Spinal cord (tissue), 10 donors: ENCODE measurements around the gene ADARB2. TPM values are rescaled to one million over a fixed set of nuclear protein-coding genes. Genes with fewer than 3 reads are reported as not detected.

Source experiments
- DNase-seq, 6 donors: peaks; one replicate each; pipeline versions ENCODE4 v3.0.0 to v3.0.0-alpha.2; 2013 to 2015; ENCODE audit warnings: low spot score in 6 of 6, low read depth in 4 of 6
- H3K27ac ChIP-seq: one replicate; pipeline ENCODE4 v1.5.1; 2013; ENCODE audit warnings: low read depth, low read length, control low read depth
- H3K27me3 ChIP-seq: one replicate; pipeline ENCODE4 v1.6.1; 2013; ENCODE audit warnings: low read length; ENCODE audit not compliant: control insufficient read depth, insufficient read depth
- H3K36me3 ChIP-seq: one replicate; pipeline ENCODE4 v1.6.1; 2013; ENCODE audit warnings: low read length; ENCODE audit not compliant: control insufficient read depth, insufficient read depth
- H3K4me1 ChIP-seq: one replicate; pipeline ENCODE4 v1.6.1; 2013; ENCODE audit warnings: low read length; ENCODE audit not compliant: control insufficient read depth, insufficient read depth
- H3K4me3 ChIP-seq: one replicate; pipeline ENCODE4 v1.5.1; 2013; ENCODE audit warnings: low read depth, low read length, control low read depth
- H3K9me3 ChIP-seq: one replicate; pipeline ENCODE4 v1.6.1; 2013; ENCODE audit warnings: low read length; ENCODE audit not compliant: control insufficient read depth, insufficient read depth
- WGBS: methylation state at CpG from one replicate; pipeline ENCODE4 v1.1.5; 2013; ENCODE audit warnings: missing lambda C conversion rate; ENCODE audit not compliant: insufficient coverage; 5-methylcytosine and 5-hydroxymethylcytosine counted together
- polyA plus RNA-seq, 2 donors: library from polyadenylated mRNA; unstranded; fragments of 120-200 nt; gene quantifications; one replicate each; pipeline ENCODE4 v1.2.1, GENCODE V29; 2013; ENCODE audit not compliant: insufficient read length in 2 of 2
- total RNA-seq, 2 donors: library from RNA; depleted of rRNA in 1 of 2; stranded (reverse); fragments of 120-200 nt in 1 of 2; fragments of >200 nt in 1 of 2; gene quantifications; one replicate each; pipeline versions ENCODE4 v1.2.3 to v1.2.4, GENCODE V29; 2013 to 2014
- donor health status: healthy.

Gene ADARB2
- total and polyA plus RNA-seq, 4 donors = 4.1 to 11.2 (median 8.3) TPM

DNA sequence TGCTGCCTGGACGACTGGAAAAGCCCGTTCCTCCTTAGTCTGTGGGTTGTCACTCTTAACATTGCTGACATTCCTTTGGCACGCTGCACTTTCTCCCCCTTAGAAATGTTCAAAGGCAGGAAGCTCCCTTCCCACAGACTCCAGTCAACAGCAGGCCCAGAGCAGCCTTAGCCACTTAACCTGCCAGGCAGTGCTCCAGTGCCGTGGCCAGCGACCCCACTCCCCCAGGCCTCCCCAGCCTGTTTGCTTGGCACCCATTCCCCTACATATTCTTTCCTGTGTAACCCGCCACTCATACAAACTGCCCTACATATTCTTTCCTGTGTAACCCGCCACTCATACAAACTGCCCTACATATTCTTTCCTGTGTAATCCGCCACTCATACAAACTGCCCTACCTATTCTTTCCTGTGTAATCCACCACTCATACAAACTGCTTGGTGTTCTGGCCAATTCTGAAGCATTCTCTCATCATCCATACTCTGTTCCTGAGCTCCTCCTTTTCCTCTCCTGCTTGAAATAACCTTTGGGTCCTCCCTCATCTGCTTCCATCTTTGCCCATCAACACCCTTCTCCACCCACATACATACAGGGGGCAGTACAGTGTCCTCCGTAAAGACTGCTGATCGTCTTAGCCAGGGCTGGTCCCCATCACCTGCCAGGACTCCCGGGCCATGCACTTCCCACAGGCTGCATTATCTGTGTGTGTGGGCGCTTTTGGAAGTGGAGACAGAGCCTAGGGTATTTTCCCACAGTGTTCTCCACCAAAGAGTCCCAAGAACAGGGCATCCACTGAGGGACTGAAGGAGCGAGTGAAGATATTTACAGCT lies 57.3 kb downstream of the ADARB2 start:
- H3K4me1 ChIP-seq = peaks cover 12% of the 10 kb centered on the region
- H3K4me3 ChIP-seq = no peak overlapping the region
- no peaks in the 10 kb centered on the region for H3K9me3 ChIP-seq
- H3K36me3 ChIP-seq = peaks cover 3% of the 10 kb centered on the region
- H3K27me3 ChIP-seq = no peaks in the 10 kb centered on the region
- WGBS = 64% methylated on average over 8 of the region's 13 CpGs
- no peak for DNase-seq
- no peak overlapping the region for H3K27ac ChIP-seq

DNA sequence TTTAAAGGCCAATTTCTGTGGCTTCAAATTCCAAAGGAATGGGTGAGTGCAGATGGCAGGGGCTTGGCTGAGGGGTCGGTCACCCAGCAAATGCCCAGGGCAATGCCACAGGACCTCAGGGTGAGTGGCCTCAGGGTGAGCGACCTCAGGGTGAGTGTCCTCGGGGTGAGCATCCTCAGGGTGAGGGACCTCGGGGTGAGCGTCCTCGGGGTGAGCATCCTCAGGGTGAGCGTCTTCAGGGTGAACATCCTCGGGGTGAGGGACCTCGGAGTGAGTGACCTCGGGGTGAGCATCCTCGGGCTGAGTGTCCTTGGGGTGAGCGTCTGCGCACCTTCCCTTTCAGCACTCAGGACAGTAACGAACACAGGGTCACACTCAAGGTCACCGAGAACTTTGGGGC lies 59.2 kb downstream of the ADARB2 start:
- H3K4me1 ChIP-seq = peaks cover 12% of the 10 kb centered on the region
- no peak overlapping the region for H3K27ac ChIP-seq
- H3K4me3 ChIP-seq = no peak overlapping the region
- no peaks in the 10 kb centered on the region for H3K27me3 ChIP-seq
- 94% methylated on average over 15 of the region's 15 CpGs for WGBS
- no peak for DNase-seq
- no peaks in the 10 kb centered on the region for H3K9me3 ChIP-seq
- H3K36me3 ChIP-seq = peaks cover 3% of the 10 kb centered on the region

GRCh38 chr10:1677307-1677939 lies 59.9 kb downstream of the ADARB2 start:
- no peak for DNase-seq
- 78% methylated on average over 4 of the region's 6 CpGs for WGBS
- peaks cover 5% of the 10 kb centered on the region for H3K36me3 ChIP-seq

DNA sequence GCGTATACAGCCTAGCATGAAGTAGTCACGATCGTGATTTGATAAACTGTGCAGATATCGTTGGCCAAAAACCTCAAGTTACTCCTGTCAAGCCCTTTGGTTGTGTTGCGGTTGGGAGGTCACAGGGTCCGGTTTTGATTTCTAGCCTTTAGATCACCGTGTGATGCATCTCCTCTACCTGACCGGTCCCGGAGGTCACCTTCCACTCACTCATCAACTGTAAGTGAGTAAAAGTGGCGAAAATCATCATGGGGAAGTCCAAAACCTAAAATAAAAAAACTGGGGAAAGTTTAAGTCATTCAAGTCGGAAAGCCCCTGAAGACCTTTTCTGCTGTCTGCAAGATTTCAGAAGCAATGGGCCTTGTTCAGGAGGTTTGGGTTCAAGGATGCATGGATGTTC lies 62.8 kb downstream of the ADARB2 start:
- H3K4me1 ChIP-seq = peaks cover 8% of the 10 kb centered on the region
- no peak overlapping the region for H3K4me3 ChIP-seq
- 98% methylated on average over 6 of the region's 11 CpGs for WGBS
- no peaks in the 10 kb centered on the region for H3K27me3 ChIP-seq
- H3K9me3 ChIP-seq = no peaks in the 10 kb centered on the region
- DNase-seq = no peak
- peaks cover 9% of the 10 kb centered on the region for H3K36me3 ChIP-seq
- H3K27ac ChIP-seq = no peak overlapping the region

More at GRCh38 chr10:1677307-1677939, 59.9 kb downstream of the ADARB2 start:
- H3K4me3 ChIP-seq = no peak overlapping the region
- no peaks in the 10 kb centered on the region for H3K9me3 ChIP-seq
- H3K4me1 ChIP-seq = peaks cover 10% of the 10 kb centered on the region
- H3K27ac ChIP-seq = no peak overlapping the region
- H3K27me3 ChIP-seq = no peaks in the 10 kb centered on the region

- Histone ChIP-seq H3K4me1 (peaks cover 7% of the 10 kb centered on the region), H3K9me3 (no peaks in the 10 kb centered on the region), H3K36me3 (peaks cover 9% of the 10 kb centered on the region), H3K27me3 (no peaks in the 10 kb centered on the region), H3K4me3 (no peak overlapping the region), H3K27ac (no peak overlapping the region)
- no peak for DNase-seq
- WGBS = 79% methylated on average over 15 of the region's 21 CpGs
These were observed 63.6 kb downstream of the ADARB2 start for GRCh38 chr10:1673568-1674345.

DNA sequence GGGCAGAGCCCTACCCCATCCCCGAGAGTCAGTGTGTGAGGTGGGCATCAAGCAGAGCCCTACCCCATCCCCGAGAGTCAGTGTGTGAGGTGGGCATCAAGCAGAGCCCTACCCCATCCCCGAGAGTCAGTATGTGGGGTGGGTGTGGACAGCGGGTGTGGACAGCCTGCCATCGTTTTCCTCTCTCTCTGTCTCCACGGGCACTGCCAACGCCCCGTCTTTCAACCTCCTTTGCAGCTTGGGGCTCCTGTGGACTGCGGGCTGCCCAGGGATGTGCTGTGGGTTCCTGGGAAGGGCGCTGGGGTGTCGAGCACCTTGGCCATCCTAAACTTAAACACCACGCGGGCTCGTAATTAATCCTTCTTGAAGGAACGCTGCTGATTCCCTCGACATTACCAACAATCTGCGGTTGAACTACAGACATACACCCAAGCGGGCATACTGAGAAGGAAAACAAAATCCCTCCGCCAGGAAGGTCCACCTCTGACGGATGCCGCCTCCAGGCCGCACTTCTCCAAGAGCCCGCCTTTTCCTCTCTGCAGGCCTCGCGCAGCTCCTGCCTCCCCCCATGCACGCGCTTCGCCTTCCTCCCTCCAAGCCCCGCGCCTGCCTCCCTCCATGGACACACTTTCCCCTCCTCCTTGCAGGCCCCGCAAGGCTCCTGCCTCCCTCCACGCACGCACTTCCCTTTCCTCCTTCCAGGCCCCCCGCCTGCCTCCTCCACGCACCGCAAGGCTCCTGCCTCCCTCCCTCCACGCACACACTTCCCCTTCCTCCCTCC lies 65.1 kb downstream of the ADARB2 start:
- Histone ChIP-seq H3K27me3 (no peaks in the 10 kb centered on the region), H3K9me3 (no peaks in the 10 kb centered on the region), H3K27ac (no peak overlapping the region), H3K4me1 (peaks cover 5% of the 10 kb centered on the region), H3K4me3 (no peak overlapping the region), H3K36me3 (peaks cover 6% of the 10 kb centered on the region)
- DNase-seq = no peak
- 93% methylated on average over 28 of the region's 37 CpGs for WGBS

GRCh38 chr10:1671366-1672000 lies 65.8 kb downstream of the ADARB2 start:
- peaks cover 7% of the 10 kb centered on the region for H3K4me1 ChIP-seq
- H3K36me3 ChIP-seq = peaks cover 6% of the 10 kb centered on the region
- no peak overlapping the region for H3K4me3 ChIP-seq
- no peaks in the 10 kb centered on the region for H3K27me3 ChIP-seq
- H3K9me3 ChIP-seq = no peaks in the 10 kb centered on the region
- no peak for DNase-seq
- 94% methylated on average over 13 of the region's 20 CpGs for WGBS
- H3K27ac ChIP-seq = no peak overlapping the region

DNA sequence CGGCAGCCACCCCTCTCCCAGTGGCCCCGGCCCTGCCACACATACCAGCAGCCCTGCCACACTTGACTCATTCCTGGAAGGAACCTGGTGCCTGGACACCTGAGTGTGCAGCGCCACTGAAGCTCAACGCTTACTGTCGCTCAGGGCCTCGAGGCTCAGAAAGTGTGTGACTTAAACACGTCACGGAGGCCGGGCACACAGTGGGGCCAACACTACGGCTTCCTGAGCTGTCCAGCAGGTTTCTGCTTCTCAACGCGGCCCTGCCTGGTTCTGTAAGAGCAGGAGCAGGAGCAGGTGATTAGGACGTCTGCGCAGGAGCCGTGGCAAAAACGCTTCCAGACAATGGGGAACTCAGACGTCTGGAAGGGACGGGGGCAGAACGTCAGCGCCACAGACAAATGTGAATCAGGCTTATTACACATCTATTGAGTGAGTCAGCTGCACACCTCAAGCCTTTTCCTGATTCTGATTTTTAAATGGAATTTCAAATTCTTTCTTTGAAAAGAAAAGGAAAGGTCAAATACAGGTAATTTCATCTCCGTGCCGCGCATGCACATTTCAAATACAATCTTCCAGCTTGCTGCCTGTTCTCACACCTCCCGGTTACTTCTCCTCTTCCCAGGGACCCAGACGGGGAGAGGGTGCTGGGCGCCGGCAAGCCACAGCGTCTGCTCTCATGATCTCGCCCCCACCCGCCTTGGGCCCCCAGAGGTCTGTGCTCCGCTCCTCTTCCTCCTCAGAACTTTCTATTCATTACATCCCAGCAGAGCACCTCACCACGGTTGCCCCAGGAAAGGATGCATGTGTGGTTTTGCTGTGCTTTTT lies 66.6 kb downstream of the ADARB2 start:
- peaks cover 6% of the 10 kb centered on the region for H3K36me3 ChIP-seq
- no peaks in the 10 kb centered on the region for H3K27me3 ChIP-seq
- peaks cover 13% of the 10 kb centered on the region for H3K4me1 ChIP-seq
- H3K27ac ChIP-seq = no peak overlapping the region
- no peaks in the 10 kb centered on the region for H3K9me3 ChIP-seq
- no peak overlapping the region for H3K4me3 ChIP-seq
- 71% methylated on average over 27 of the region's 32 CpGs for WGBS
- DNase-seq = no peak
